HG03060 (cell line): ENCODE measurements around the gene CAMKK1.

Source experiments
- ATAC-seq: cut with Tn5 transposase; IDR thresholded peaks from one replicate; pipeline ENCODE4 v1.9.1; 2021; ENCODE audit warnings: low read depth, moderate number of reproducible peaks; ENCODE audit not compliant: unreplicated experiment

CAMKK1 gene

DNA sequence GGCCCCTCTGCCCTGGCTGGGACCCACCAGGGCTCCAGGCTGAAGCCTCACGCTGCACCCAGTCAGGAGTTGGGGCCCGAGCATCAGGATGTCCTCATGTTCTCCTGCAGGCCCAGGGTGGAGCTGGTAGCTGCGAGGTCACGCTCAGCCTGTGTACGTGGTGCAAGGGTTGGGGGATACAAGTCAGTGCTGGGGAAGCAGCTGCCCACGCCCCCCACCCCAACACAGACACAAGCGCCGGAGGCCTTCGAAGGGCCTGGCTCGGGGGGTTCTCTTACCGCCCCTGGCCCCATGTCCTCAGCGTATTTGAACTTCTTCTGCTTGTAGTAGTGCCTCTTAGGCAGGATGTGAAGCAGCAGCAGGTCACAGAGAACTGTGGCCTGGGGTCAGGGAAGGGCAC, 4.9 kb upstream of the CAMKK1 start:
- ATAC-seq = no peak

DNA sequence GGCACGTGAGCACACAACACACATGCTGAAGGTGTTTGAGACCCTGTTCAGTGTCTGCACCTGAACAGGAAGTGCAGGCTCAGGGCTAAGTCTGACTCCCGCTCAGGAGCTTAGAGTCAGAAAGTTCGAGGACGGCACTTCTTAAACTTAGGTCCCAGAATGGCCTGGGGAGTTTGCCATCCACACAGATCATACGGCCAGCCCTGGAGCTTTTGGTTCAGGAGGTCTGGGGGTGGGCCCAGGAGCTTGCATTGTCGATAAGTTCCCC, 4.0 kb upstream of the CAMKK1 start:
- ATAC-seq = no peak

GRCh38 chr17:3896108-3896967, 3.5 kb upstream of the CAMKK1 start:
- ATAC-seq = no peak

DNA sequence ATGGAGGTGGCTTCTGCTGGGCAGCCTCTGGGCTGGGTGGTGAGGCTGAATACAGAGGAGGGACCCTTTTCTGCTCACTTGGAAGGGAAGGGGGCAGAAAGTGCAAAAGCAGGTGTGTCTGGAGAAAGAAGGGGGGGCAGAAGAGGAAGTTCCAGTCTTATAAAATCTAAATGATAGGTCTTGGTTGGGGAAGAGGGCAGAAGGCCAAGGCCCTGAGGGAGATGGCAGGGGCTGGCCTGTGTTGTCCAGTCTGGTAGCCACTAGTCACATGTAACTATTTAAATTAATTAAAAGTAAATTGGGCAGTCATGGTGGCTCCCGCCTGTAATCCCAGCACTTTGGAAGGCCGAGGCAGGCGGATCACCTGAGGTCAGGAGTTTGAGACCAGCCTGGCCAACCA, 2.5 kb upstream of the CAMKK1 start:
- ATAC-seq = no peak

DNA sequence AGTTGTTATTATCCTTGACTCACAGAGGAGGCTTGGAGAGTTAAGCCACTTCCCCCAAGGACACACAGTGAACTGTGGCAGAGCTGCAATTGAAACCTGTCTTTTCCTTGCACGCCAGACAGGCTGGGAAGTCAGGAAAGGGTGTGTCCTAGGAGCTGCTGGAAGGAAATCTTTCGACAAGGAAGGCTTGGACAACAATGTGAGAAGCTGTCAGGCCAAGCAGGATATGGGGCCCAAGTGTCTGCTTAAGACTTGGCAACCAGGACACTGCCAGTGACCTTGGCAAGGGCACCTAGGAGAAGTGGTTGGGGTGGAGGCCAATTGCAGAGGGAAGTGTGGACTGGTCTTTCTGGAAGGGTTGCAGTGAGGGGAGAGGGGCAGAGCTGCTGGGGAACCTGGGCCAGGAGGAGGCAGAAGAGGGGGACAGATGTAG, 2.1 kb upstream of the CAMKK1 start:
- no peak for ATAC-seq

GRCh38 chr17:3894188-3894587, 1.3 kb upstream of the CAMKK1 start:
- no peak for ATAC-seq

DNA sequence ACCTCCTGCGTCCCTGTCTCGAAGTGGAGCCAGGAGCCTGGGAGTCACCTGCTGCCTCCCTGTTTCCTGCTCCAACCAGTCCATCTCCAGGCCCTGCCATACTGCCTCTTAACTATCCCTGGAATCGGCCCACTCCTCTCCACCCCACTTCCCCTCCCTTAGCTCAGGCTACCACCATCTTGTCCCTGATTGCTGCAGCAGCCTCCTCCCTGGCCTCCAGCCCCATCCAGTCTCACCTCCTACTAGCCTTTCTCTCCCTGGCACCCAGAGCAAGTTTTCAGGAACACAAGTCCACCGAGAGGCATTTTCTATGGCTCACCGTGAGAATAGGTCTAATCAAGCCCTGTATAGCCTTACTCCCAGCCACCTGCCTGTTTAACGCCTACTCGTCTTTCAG, 865 bp upstream of the CAMKK1 start:
- ATAC-seq = no peak

- no peak for ATAC-seq
Measured at GRCh38 chr17:3892095-3892998, 506 bp downstream of the CAMKK1 start.

DNA sequence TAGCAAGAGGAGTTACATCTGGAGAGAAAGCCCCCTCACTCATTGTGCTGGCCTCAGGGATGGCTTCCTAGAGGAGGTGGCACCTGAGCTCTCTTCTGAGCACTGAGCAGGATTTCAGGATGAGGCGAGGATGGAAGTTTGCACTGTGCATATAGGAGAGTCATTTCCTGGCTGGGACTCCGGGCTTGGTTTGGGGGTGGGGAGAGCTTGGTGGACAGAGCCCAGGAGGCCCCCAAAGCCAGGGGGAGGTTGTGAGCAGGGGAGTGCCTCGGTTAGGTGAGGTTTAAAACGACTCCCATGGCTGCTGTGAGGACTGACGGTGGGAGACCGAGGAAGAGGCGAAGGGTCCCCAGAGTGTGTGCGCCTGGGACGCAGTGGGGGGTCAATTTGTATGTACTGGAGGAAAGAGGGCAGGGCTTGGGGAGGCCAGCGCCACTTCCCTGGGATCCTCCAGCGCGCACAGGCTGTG, 1.2 kb downstream of the CAMKK1 start:
- no peak for ATAC-seq

DNA sequence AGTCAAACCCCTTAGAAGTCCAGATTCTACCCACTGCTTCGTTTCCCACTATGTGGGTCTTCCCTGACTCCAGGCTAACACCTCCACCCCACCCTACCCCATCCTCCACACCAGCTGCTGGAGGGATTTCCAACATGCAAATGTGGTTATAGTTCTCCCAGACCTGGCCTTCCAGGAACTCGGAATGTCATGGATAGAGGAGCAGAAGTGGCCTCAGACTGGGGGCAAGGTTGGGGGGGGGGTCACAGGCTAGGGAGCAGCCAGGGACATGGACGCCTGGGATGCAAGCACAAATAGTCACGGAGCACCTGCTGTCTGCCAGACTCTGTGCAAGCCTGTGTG, 2.0 kb downstream of the CAMKK1 start:
- no peak for ATAC-seq

DNA sequence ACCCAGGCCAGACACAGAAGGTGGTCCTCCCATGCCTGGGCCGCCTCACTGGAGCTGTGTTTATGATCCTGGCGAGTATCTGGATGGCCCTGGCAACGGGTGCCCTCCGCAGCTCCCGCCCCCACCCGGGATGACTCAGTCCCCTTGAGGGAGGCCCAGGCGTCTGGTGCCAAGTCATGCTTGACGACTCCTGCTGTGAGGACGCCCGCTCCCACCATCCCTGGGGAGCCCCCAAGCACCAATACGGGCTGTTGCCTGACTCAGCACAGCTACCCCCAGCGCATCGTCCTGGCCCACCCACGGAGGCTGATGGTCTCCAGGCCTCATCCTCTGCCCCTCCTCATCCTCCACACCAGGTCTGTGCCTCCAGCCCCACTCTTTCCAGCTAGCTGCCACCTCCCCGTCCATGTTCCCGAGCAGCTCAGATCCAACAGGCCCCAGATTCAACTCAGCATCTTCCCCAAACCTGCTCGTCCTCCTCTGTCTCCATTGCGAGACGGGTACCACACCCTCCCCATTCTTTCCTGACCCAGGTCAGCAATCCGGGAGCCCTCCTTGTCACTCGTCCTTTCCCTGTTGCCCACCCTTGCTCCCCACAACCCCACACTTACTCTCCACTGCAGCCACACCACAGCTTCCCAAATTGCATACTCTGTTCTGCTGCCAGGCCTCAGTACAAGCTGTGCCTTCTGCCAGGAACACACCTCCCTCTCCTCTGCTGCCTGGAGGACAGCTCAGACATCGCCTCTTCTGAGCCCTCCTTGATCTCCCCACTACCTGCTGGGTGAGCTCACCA, 2.6 kb downstream of the CAMKK1 start:
- ATAC-seq = no peak

DNA sequence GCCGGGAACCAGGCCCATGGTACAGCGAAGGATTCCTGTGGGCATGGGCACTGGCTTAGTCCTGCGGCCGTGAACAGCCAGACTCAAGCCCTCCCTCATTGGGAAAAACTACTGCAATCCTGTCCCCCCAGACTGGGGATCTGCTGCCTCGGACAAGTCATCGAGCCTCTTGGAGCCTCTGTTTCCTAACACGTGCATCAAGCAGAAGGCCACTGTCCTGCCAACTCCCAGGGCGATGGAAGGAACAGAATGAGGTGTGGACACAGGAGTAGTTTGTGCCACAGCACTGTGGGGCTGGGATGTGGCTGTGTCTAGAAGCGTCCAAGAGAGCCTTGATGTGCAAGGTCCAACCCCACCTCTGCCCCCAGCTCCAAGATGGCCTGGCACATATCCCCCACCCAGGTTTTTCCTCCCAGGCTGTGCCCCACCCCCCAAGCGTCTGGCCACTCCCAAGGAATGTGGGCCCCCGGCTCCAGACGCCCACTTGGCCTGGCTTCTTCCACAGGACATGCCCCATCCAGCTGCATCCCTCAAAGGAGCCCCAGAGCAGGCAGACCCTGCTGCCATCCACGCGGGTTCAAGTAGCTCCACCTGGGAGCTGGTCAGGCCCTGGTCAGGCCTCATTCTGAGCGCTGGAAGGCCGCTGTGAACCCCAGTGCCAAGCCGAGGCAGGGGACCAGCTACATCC, 3.4 kb downstream of the CAMKK1 start:
- no peak for ATAC-seq

DNA sequence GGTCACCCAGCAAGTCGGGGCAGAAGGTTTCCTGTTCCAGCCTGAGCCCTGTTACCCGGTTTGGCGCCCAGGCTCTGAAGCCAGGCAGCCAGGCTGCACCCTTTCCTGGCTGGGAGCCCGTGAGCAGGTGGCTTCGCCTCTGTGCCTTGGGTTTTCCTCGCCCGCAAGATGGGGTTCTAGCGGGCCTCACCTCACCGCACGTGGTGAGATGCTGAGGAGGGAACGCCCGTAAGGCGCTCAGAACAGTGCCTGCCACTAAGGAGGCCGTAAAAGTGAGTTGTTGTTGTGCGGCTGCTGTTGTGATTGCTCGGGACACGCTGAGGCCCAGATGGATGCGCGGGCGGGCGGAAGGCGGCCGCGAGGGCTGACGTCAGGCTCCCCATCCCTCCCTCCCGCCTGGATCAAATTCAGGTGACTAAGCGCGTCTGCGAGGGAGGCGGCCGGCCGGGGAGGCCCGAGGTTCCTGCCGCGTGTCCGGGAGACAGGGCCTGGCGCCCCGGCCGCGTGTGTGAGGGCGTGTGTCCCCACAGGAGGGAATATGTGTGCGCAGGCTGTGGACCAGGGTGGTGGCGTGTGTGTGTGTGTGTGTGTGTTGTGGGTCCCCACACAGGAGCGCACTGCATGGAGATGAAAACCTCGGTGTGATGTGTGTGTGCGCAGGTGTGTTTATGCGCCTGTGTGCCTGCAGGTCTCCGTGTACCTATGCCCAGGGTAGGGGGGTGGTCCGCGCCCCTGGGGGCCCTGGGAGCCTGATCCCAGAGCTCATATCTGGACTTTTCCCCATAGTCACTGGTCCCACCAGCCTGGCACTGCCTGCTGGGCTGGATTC, 4.3 kb downstream of the CAMKK1 start:
- ATAC-seq = no peak

- ATAC-seq = no peak
Measured at GRCh38 chr17:3887804-3888203, 5.0 kb downstream of the CAMKK1 start.

DNA sequence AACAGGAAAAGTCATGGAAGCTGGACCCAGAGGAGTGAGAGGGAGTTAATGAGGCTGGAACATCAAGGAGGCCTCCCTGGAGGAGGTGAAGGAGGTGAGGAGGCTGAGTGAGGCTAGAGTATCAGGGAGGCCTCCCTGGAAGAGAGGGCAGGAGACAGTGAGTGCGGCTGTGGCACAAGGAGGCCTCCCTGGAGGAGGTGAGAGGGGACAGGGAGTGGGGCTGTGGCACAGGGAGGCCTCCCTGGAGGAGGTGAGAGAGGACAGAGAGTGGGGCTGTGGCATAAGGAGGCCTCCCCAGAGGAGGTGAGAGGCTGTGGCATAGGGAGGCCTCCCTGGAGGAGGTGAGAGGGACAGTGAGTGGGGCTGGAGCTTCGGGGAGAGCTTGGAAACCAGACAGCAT, 5.5 kb downstream of the CAMKK1 start:
- no peak for ATAC-seq

DNA sequence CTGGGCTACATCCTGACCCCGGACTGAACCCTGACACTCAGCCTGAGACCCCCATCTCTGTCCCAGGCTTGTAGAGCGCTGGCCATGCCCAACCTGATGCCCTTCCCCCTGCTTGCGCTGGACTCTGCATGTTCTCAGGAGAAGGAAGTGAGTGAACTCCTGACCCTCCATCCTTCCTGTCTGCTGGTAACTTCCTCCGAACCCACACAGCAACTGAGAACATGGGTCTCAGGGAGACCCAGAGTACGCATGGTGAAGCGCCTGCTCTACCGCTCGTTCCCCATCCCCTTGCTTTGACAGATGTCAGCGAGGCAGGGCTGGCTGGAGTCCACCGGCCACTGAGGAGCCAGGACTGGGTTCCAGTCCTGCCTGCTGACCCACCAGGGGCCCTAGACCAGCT, 6.1 kb downstream of the CAMKK1 start:
- no peak for ATAC-seq

DNA sequence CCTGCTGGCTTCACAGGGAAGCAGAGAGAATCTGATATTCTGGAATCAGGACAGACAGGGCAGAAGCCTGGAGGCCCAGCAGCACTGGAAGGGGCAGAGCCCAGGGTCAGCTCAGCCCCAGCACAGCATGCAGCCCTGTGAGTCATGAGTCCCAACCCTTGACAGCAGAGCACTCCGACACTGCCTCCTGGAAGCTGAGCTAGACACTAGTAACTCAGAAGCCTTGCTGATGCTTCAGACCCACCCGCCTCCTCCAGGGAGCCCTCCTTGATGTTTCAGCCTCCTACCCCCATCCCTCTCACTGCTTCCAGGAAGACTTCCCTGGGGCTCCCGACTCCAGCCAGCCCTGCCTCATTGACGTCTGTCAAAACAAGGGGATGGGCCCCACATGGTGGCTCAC, 6.9 kb downstream of the CAMKK1 start:
- ATAC-seq = no peak

DNA sequence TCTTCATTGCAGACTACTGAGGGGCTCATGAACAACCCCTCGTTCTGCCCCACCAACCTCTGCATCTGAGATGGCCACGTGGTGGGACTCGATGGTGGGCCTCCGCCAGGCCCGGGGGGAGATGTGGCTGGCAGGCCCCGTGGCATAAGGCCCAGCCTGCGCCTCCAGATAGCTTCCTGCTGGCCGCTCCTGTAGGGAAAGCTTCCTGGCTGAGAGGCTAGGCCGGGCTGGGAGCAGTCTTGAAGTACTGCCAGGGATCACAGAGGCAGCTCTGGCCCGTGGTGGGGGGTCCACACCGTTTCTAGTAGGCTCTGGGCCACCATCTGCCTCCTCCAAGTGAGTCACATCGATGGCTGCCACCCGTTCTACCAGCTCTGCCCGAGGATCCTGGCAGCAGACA, 7.6 kb downstream of the CAMKK1 start:
- no peak for ATAC-seq

DNA sequence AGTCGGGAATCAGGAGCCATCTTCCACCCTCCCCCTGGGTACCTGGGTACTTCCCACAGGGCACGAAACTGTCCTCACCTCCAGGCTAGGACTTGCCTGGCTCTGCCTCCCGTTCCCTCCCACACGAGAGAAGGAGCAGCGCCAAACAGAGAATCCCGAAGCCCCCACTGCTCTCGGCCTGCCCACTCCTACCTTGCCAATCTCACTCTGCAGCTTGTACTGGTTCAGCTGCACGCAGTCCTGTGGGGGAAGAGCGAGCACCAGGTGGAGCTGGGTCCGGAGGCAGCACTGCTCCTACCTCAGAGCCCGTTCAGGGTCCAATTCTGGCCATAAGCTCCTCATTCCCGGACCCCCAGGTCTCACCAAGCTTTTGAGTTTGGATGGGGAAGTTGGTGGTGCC, 8.7 kb downstream of the CAMKK1 start:
- ATAC-seq = no peak

DNA sequence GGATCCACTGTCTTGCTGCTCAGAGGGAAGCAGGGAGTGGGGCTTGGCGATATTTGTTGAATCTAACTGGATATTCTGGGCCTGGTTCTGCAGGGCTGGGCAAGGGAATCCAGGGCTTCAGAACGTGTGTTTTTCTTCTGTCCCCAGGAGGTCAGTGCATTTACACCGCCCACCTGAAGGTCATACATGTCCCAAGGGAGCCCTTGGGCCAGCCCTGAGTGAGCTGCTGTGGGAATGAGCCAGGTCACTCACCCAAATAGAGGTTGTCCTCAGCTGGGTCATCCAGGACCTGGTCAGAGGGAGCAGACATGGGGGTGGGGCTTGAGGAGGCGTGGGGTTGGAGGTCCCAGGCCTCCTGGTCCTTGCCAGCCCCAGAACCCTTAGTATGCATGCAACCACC, 10.6 kb downstream of the CAMKK1 start:
- ATAC-seq = no peak
